Measurements from ENCODE around the gene PCIF1.
A peak's percentile ranks its signal among the peaks of the same experiment; 100 is the strongest.
"Not testable (repeated sequence)": the region's sequence is repeated elsewhere in the genome, so short reads cannot be mapped to it uniquely, and the experiment has no call there.

PCIF1 gene

DNA sequence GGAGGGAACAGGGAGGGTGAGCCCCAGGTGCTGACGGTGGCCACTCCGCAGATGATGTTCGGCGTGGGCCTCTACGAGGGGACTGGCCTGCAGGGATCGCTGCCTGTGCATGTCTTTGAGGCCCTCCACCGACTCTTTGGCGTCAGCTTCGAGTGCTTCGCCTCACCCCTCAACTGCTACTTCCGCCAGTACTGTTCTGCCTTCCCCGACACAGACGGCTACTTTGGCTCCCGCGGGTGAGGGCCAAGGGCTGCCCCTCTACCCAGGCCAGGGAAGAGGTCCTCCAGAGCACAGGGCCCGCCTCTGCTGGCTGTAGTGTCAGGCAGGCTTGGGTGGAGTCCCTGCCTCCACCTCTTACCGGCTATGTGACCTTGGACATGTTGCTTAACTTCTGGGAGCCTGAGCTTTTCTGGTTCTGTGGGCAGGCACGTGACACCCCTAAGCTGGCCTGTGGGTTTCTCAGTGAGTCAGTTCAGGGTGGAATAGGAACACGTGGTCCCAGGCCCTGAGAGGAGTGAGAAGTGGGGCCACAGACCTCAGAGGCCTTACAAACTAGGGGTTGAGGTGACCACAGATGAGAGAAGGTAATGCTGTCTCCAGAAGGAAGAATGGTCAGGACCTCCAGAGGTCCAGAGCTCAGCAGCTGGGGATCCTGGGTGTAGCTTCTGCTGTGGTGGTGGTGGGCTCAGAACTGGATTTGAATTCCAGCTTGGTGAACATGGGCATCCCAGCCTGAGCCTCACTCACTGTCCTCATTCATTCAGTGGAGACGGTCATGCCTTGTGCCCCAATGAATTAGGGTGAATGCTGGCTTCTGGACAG, 11.9 kb downstream of the PCIF1 start:
- DNase-seq: peak; percentile 52
- Mint-ChIP-seq H3K36me3 (ENCODE audit: low read depth) (peaks cover 16% of the 10 kb centered on the region), H3K4me3 (no peak overlapping the region)

GRCh38 chr20:45947110-45947866, 12.8 kb downstream of the PCIF1 start:
- Mint-ChIP-seq H3K27ac (no peak overlapping the region), H3K4me1 (peaks cover 22% of the 10 kb centered on the region)

More for the DNA sequence above, 11.9 kb downstream of the PCIF1 start:
- no peaks in the 10 kb centered on the region for H3K9me3 Mint-ChIP-seq
- H3K27me3 Mint-ChIP-seq: no peaks in the 10 kb centered on the region
- peak overlapping the region; percentile 79 for H3K27ac Mint-ChIP-seq
- peaks cover 22% of the 10 kb centered on the region for H3K4me1 Mint-ChIP-seq
- ATAC-seq: peak; percentile 68

DNA sequence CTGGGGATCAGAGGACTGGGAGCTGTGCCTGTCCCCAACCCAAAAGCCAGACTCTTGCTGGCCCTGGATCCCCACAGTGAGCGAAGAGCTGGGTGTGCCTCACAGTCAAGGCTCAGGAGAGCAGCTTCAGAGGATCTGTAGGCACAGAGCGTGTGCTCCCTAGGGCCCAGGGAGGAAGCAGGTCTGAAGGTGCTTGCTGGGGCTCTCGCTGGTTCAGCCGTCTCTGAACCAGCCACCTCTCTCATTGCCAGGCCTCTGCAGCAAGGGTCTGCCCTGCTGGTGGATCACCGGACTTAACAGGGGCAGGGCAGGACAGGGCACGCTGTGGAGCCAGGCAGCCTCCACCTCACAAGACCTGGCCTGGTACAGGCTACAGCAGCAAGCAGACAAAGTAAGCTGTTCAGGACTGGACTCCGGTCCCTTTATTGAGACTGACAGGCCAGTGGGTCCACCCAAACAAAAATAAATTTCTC, 13.8 kb downstream of the PCIF1 start:
- Mint-ChIP-seq H3K27me3 (no peaks in the 10 kb centered on the region), H3K36me3 (ENCODE audit: low read depth) (peaks cover 20% of the 10 kb centered on the region), H3K4me1 (peaks cover 22% of the 10 kb centered on the region), H3K4me3 (no peak overlapping the region), H3K27ac (no peak overlapping the region), H3K9me3 (no peaks in the 10 kb centered on the region)
- DNase-seq (no peak), ATAC-seq (no peak)

More at GRCh38 chr20:45947110-45947866, 12.8 kb downstream of the PCIF1 start:
- H3K36me3 Mint-ChIP-seq (ENCODE audit: low read depth): peaks cover 20% of the 10 kb centered on the region
- H3K9me3 Mint-ChIP-seq: no peaks in the 10 kb centered on the region
- ATAC-seq (no peak), DNase-seq (no peak)
- H3K4me3 Mint-ChIP-seq: no peak overlapping the region
- no peaks in the 10 kb centered on the region for H3K27me3 Mint-ChIP-seq

GRCh38 chr20:45948742-45949541, 14.5 kb downstream of the PCIF1 start:
- DNase-seq (no peak), ATAC-seq (no peak)
- no peaks in the 10 kb centered on the region for H3K27me3 Mint-ChIP-seq
- no peak overlapping the region for H3K27ac Mint-ChIP-seq
- peaks cover 15% of the 10 kb centered on the region for H3K4me1 Mint-ChIP-seq
- H3K9me3 Mint-ChIP-seq: no peaks in the 10 kb centered on the region
- peaks cover 21% of the 10 kb centered on the region for H3K36me3 Mint-ChIP-seq (ENCODE audit: low read depth)
- no peak overlapping the region for H3K4me3 Mint-ChIP-seq

- ATAC-seq: no peak
- Mint-ChIP-seq H3K4me1 (peaks cover 10% of the 10 kb centered on the region), H3K27me3 (no peaks in the 10 kb centered on the region), H3K4me3 (no peak overlapping the region), H3K27ac (no peak overlapping the region), H3K36me3 (ENCODE audit: low read depth) (peaks cover 19% of the 10 kb centered on the region), H3K9me3 (no peaks in the 10 kb centered on the region)
- no peak for DNase-seq
These were observed 15.3 kb downstream of the PCIF1 start for GRCh38 chr20:45949542-45950329.

- ATAC-seq: no peak
- Mint-ChIP-seq H3K9me3 (no peaks in the 10 kb centered on the region), H3K27ac (no peak overlapping the region), H3K4me3 (no peak overlapping the region), H3K36me3 (ENCODE audit: low read depth) (peaks cover 16% of the 10 kb centered on the region), H3K27me3 (no peaks in the 10 kb centered on the region), H3K4me1 (peaks cover 10% of the 10 kb centered on the region)
- DNase-seq: no peak
These were observed 15.8 kb downstream of the PCIF1 start for GRCh38 chr20:45950330-45950646.

GRCh38 chr20:45951925-45952834, 17.7 kb downstream of the PCIF1 start:
- no peak for ATAC-seq
- Mint-ChIP-seq H3K27ac (peak overlapping the region; percentile 56), H3K9me3 (no peaks in the 10 kb centered on the region), H3K36me3 (ENCODE audit: low read depth) (peaks cover 27% of the 10 kb centered on the region), H3K4me3 (no peak overlapping the region), H3K4me1 (no peaks in the 10 kb centered on the region), H3K27me3 (no peaks in the 10 kb centered on the region)
- no peak for DNase-seq

DNA sequence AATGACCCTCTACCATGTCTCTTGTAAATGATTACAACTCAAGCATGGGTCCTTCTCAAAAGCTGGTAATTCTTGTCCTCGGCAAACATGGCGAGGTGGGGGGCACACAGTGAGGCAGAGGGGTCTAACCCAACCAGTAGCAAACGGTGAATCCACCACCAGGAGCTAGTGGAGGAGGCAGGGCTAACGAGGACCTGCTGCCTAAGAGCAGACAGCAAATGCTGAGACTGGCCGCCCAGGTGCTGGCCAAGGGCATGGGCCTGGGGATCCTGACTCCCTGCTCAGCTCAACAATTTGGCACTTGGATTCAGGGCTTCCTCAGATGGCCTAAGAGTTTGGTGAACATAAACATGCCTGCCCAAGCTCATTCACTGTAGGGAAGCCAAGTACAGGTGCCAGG, 18.4 kb downstream of the PCIF1 start:
- H3K36me3 Mint-ChIP-seq (ENCODE audit: low read depth): peaks cover 29% of the 10 kb centered on the region
- DNase-seq: no peak
- no peak overlapping the region for H3K4me3 Mint-ChIP-seq
- H3K9me3 Mint-ChIP-seq: no peaks in the 10 kb centered on the region
- H3K27ac Mint-ChIP-seq: no peak overlapping the region
- ATAC-seq: no peak
- H3K4me1 Mint-ChIP-seq: no peaks in the 10 kb centered on the region
- no peaks in the 10 kb centered on the region for H3K27me3 Mint-ChIP-seq

DNA sequence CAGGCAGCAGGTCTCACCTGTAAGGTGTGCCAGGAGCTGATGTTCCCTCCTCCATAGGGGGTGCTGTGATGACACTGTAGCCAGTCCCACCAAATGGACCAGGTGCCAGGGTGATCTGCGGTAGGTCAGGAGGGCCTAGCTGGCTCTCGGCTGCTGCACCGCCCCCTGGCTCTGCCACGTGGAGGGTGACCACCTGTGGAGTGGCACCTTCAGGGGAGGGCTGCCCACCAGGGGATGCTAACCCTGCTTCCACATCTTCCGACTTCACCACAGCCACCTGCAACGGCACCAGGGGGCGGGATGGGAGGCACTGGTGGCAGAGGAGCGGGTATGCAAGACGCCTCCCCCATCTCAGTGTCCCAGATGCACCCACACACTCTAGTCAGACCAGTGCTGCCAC, 19.2 kb downstream of the PCIF1 start:
- H3K4me1 Mint-ChIP-seq: no peaks in the 10 kb centered on the region
- ATAC-seq (no peak), DNase-seq (no peak)
- H3K36me3 Mint-ChIP-seq (ENCODE audit: low read depth): peaks cover 32% of the 10 kb centered on the region
- H3K27ac Mint-ChIP-seq: no peak overlapping the region
- no peaks in the 10 kb centered on the region for H3K9me3 Mint-ChIP-seq
- no peaks in the 10 kb centered on the region for H3K27me3 Mint-ChIP-seq
- H3K4me3 Mint-ChIP-seq: no peak overlapping the region

GRCh38 chr20:45956326-45956725, 21.8 kb downstream of the PCIF1 start:
- DNase-seq, H3K9me3 Mint-ChIP-seq, ATAC-seq, H3K4me3 Mint-ChIP-seq, H3K27me3 Mint-ChIP-seq, H3K27ac Mint-ChIP-seq, H3K4me1 Mint-ChIP-seq: not testable (repeated sequence)
- H3K36me3 Mint-ChIP-seq (ENCODE audit: low read depth): peaks cover 42% of the 10 kb centered on the region

DNA sequence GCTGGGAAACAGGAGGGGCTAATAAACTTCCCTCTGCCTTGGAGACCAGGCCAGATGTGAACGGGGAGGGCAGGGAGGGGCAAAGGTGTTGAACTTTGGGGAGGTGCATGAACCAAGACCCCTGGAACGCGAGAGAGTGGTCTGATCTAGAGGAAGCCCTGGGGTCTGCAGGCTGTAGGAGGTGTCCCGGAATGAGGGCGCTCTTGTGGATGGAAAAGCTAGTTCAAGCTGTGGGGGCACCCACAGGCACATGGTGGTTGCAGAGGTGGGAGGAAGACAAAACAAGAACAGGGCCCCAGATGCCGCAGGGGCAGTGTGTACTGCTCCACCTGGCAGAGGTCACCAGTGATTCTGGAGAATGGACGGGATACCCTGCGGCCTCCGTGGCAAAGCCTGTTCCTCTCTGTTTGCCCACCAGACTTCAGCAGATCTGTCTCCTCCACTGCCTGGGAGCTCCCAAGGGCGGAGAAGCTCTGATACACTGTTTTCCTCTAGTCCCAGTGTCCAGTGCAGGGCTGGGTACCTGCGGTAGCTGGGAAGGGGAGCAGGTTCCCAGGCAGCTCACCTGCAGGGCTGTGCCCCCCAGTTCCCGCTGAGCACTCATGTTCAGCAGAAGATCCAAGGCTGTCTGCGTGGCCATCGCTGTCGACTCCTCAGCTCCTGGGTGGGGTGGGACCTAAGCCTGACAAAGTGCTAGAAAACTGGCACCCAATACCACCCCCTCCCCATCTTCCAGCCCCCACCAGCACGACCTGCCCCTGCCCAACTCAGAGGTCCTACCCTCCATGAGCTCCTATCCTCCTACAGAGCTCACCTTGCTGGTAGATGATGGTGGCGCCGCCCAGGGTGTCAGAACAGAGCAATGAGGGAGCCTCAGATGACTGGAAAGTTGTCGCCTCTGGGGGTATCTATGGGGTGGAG, 22.8 kb downstream of the PCIF1 start:
- Mint-ChIP-seq H3K4me3 (no peak overlapping the region), H3K36me3 (ENCODE audit: low read depth) (peaks cover 46% of the 10 kb centered on the region), H3K4me1 (no peaks in the 10 kb centered on the region), H3K27ac (no peak overlapping the region), H3K27me3 (no peaks in the 10 kb centered on the region), H3K9me3 (no peaks in the 10 kb centered on the region)
- DNase-seq (no peak), ATAC-seq (no peak)

DNA sequence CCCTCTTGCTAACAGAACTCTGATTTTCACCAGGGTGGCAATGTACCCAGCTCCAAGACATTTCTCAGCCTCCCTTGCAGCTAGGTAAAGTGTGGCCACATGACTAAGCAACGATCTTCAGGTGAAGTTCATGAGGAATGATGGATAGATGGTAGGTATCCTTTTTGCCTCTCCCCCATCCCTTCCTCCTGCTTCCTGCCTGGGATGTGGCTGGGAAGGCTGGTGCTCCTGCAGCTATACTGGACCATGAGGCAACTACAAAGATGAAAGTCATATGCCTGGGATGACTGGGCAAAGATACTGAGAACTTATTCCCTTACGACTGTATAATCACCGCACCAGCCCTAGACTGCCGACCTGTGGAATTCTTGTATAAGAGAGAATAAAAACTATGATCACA, 24.1 kb downstream of the PCIF1 start:
- ATAC-seq (no peak), DNase-seq (no peak)
- Mint-ChIP-seq H3K4me3 (no peak overlapping the region), H3K9me3 (no peaks in the 10 kb centered on the region), H3K27ac (no peak overlapping the region), H3K36me3 (ENCODE audit: low read depth) (peaks cover 55% of the 10 kb centered on the region), H3K27me3 (no peaks in the 10 kb centered on the region), H3K4me1 (no peaks in the 10 kb centered on the region)

Measured in activated naive CD8-positive, alpha-beta T cell treated with anti-CD3 and anti-CD28 coated beads, Interleukin-2, amount 50 U/mL, for 24 hours (primary cell).